GM19035 (cell line): Measurements from ENCODE around the gene MRPL39.

Experiments used
- ATAC-seq: cut with Tn5 transposase; IDR thresholded peaks from one replicate; pipeline ENCODE4 v1.9.1; 2021; ENCODE audit not compliant: unreplicated experiment

The MRPL39 gene

DNA sequence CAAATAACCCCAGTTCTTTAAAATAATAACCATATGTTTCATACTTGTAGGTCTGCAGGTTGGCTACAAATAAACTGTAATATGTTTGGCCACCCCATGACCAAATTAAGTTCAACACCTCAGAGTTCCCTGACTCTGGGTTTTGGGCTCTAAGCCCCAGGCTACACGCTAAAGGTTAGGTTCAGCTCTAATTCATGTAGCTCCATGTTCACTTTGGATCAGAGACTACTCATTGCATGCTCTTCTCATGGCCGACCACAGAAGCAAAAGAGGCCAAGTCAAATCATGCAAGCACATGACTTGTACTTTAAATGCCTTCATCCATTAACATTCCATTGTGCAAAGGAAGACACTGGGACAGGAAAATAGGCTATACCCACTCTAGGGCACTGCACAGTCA is 66.2 kb downstream of the MRPL39 start:
- no peak for ATAC-seq

DNA sequence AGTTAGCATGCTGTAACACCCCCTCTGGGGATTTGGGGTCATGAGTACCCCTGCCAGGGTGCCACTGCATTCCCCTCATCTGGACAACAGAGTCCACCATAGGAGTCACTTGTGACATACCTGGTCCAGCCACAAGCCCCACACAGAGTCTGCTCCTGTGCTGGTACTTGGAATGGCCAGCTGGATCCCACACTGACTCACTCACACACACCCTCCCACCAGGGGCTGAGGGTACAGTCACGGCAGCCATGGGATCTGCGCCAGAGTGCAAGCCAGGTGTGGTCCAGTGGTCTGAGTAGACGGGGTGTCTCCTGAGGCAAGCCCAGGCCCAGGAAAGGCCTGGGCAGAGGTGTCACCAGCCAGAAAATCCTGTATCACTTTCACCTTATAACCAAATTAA is 67.7 kb downstream of the MRPL39 start:
- no peak for ATAC-seq

DNA sequence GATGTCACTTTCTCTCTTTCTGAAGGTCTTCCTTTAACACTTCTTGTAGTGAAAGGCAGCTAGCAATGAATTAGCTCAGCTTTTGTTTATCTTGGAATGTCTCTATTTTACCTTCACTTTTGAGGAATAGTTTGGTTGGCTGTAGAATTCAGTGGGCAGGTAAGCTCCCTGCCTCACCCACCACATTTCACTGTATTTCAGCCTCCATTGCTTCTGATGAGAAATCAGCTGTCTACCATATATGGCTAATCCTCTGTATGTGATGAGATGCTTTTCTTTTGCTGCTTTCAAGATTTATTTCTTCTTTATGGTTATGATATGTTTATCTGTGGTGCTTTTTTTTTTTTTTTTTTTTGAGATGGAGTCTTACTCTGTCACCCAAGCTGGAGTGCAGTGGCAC is 70.1 kb downstream of the MRPL39 start:
- ATAC-seq: no peak

DNA sequence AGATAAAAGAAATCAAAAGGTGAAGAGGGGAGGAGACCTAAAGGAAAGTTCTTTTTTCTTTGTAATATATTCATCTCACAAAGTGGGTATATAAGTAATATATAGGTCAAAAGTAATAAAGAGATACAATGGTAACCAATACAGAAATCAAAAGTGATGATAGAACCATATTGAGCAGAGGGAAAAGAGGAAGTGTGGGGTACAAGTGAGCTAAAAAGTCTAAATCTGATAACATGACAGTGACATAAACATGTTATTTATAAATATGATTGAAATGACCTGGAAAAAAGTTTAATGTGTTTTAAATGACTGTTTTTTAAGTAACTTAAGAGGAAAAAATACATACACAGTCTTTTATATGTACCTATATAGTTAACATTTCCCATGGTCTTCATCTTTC is 70.5 kb downstream of the MRPL39 start:
- no peak for ATAC-seq

DNA sequence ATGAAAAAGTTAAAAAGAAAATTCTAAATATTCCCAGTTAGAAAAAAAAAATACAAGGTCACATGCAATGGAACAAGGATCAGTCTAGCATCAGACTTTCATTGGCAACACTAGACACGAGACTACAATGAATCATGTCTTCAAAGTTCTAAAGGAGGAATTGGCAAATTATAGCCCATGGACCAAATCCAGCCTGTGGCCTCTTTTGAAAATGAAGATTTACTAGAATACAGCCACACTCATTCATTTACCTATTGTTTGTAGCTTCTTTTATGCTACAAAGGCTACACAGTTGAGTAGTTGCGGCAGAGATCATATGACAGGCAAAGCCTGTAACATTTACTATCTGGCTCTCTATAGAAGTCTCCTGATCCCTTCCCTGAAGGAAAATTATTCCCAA is 71.4 kb downstream of the MRPL39 start:
- no peak for ATAC-seq
